Body of pancreas (tissue), 4 donors: ENCODE measurements around the gene INPP1.

ENCODE experiments used
- POLR2A ChIP-seq, 3 donors: fragments of 450-650 bp; IDR thresholded peaks; one replicate each; pipeline ENCODE4 v1.6.1; 2016; ENCODE audit warnings: antibody characterized with exemption in 3 of 3, mild to moderate bottlenecking in 2 of 3
- TF ChIP-seq, protein P1 (sequence below), 7 experiments: fragments of 450-650 bp in 4 of 7; fragments of 200-600 bp in 3 of 7; sonication (generic) in 3 of 7; IDR thresholded peaks; one replicate each; pipeline ENCODE4 v1.5.1; 2016 to 2019; ENCODE audit warnings: antibody characterized with exemption in 7 of 7

DNA sequence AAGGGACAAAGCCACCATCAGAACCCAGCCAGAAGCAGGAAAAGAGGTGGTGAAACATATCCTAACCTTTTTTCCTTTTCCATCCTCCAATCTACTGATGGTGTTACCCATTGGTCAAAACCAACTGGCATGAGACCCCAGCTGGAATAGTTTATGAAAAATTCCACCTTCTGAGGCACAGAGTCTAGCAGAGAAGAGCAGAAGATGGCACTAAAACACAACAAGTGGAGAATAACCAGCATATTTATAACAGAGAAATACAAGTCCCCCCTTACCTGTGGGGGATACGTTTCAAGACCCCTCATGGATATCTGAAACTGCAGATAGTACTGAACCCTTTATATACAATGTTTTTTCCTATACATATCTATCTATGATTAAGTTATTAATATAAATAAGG is 4.9 kb upstream of the INPP1 start:
- TF ChIP-seq POLR2A (IDR thresholded peaks at IDR 0.05): no peak
- TF ChIP-seq, protein P1, sequence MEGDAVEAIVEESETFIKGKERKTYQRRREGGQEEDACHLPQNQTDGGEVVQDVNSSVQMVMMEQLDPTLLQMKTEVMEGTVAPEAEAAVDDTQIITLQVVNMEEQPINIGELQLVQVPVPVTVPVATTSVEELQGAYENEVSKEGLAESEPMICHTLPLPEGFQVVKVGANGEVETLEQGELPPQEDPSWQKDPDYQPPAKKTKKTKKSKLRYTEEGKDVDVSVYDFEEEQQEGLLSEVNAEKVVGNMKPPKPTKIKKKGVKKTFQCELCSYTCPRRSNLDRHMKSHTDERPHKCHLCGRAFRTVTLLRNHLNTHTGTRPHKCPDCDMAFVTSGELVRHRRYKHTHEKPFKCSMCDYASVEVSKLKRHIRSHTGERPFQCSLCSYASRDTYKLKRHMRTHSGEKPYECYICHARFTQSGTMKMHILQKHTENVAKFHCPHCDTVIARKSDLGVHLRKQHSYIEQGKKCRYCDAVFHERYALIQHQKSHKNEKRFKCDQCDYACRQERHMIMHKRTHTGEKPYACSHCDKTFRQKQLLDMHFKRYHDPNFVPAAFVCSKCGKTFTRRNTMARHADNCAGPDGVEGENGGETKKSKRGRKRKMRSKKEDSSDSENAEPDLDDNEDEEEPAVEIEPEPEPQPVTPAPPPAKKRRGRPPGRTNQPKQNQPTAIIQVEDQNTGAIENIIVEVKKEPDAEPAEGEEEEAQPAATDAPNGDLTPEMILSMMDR (IDR thresholded peaks at IDR 0.05): peak in 3 of 7 experiments; percentile 5 to 16 (median 13)
